ENCODE results near the gene DNTT. TPM values are rescaled to one million over a fixed set of nuclear protein-coding genes. Genes with fewer than 3 reads are reported as not detected.

DNTT gene
- not detected for polyA plus RNA-seq

GRCh38 chr10:96304230-96304629, at the start of gene DNTT:
Gene DNTT, plus strand, starts transcription at chr10:96304434. Its CDS starts 64 bp downstream, at chr10:96304498.
- H3K4me3 ChIP-seq (ENCODE audit: low read depth in 1 of 2, low read length in 2 of 2) = no peak within 1 kb of the TSS
- 83% methylated on average over 8 of the region's 8 CpGs for WGBS, 2 donors
- no peaks in the 10 kb centered on the region for H3K36me3 ChIP-seq (ENCODE audit: control insufficient read depth in 2 of 2, insufficient read depth in 2 of 2, low read length in 1 of 2)
- H3K9me3 ChIP-seq (ENCODE audit: control insufficient read depth in 2 of 2, insufficient read depth in 1 of 2, low read depth in 1 of 2, low read length in 1 of 2) = no peaks in the 10 kb centered on the region
- H3K27ac ChIP-seq (ENCODE audit: low read depth in 2 of 2, low read length in 1 of 2) = no peak within 1 kb of the TSS
- no peaks in the 10 kb centered on the region for H3K27me3 ChIP-seq (ENCODE audit: control insufficient read depth in 1 of 2, insufficient read depth in 2 of 2, low read length in 2 of 2)
- no peaks in the 10 kb centered on the region for H3K4me1 ChIP-seq (ENCODE audit: control insufficient read depth in 2 of 2, insufficient read depth in 2 of 2, low read length in 1 of 2)

DNA sequence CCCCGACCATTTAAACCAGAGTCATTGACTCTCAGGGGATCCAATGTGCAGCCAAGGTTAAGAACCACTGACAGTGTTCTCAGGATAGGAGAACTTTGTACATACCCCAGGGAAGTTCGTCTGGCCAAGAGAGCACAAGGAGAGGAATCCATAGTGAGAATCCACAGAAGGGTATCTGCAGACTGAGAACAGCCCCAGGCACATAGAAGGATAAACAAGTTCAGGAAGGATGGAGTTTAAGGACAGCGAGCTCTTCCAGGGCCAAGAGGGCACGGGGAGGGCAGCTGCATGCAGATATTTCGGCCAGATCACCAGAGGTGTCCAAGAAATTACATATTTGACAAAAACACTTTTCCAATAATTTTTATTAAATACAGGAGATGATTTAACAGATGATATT, 49.3 kb upstream of the DNTT start:
- Histone ChIP-seq H3K4me1 (ENCODE audit: control insufficient read depth in 2 of 2, insufficient read depth in 2 of 2, low read length in 1 of 2) (no peaks in the 10 kb centered on the region), H3K27ac (ENCODE audit: low read depth in 2 of 2, low read length in 1 of 2) (no peak overlapping the region), H3K27me3 (ENCODE audit: control insufficient read depth in 1 of 2, insufficient read depth in 2 of 2, low read length in 2 of 2) (no peaks in the 10 kb centered on the region), H3K9me3 (ENCODE audit: control insufficient read depth in 2 of 2, insufficient read depth in 1 of 2, low read depth in 1 of 2, low read length in 1 of 2) (no peaks in the 10 kb centered on the region), H3K36me3 (ENCODE audit: control insufficient read depth in 2 of 2, insufficient read depth in 2 of 2, low read length in 1 of 2) (peaks cover 0 to 3% of the 10 kb centered on the region in 2 donors), H3K4me3 (ENCODE audit: low read depth in 1 of 2, low read length in 2 of 2) (no peak overlapping the region)
- WGBS, 2 donors = 86 to 88% methylated on average over 5 of the region's 5 CpGs

DNA sequence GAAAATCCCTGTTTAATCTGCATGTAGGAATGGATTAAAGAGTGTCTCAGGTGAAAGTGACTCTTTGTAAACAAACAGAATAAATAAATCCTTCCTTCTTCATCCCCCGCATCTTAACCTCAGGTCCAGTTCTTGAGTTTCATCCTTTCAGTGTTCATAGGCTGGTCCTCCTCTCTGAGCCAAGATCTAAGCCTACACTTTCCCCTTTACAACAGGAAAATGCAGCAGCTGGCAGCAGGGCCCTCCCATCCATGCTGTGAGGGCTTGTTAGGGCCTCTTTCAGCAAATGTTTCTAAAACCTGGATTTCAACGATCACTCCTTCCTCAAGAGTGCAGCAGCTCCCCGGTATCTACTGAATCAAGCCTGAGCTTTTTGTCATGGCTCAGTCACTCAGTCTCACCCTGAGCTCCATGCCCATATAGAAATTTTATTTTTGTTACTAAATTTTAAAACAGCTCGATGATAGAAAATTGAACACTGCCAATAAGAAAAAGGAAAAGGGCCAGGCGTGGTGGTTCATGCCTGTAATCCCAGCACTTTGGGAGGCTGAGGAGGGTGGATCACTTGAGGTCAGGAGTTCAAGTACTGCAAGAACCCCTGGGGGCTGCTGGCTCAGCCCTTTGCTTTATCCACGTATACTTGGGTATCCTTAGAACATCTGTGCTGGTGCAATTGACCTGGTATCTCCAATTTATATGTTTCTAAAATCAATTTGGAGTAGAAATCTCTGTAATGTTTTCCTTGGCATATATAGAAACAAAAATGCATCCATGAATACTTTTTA, 48.5 kb upstream of the DNTT start:
- H3K4me1 ChIP-seq (ENCODE audit: control insufficient read depth in 2 of 2, insufficient read depth in 2 of 2, low read length in 1 of 2) = no peaks in the 10 kb centered on the region
- H3K4me3 ChIP-seq (ENCODE audit: low read depth in 1 of 2, low read length in 2 of 2) = no peak overlapping the region
- no peak overlapping the region for H3K27ac ChIP-seq (ENCODE audit: low read depth in 2 of 2, low read length in 1 of 2)
- H3K9me3 ChIP-seq (ENCODE audit: control insufficient read depth in 2 of 2, insufficient read depth in 1 of 2, low read depth in 1 of 2, low read length in 1 of 2) = no peaks in the 10 kb centered on the region
- 47 to 57% methylated on average over 6 of the region's 6 CpGs for WGBS, 2 donors
- peaks cover 0 to 3% of the 10 kb centered on the region in 2 donors for H3K36me3 ChIP-seq (ENCODE audit: control insufficient read depth in 2 of 2, insufficient read depth in 2 of 2, low read length in 1 of 2)
- H3K27me3 ChIP-seq (ENCODE audit: control insufficient read depth in 1 of 2, insufficient read depth in 2 of 2, low read length in 2 of 2) = no peaks in the 10 kb centered on the region

- peaks cover 0 to 3% of the 10 kb centered on the region in 2 donors for H3K36me3 ChIP-seq (ENCODE audit: control insufficient read depth in 2 of 2, insufficient read depth in 2 of 2, low read length in 1 of 2)
- H3K4me3 ChIP-seq (ENCODE audit: low read depth in 1 of 2, low read length in 2 of 2) = no peak overlapping the region
- H3K4me1 ChIP-seq (ENCODE audit: control insufficient read depth in 2 of 2, insufficient read depth in 2 of 2, low read length in 1 of 2) = no peaks in the 10 kb centered on the region
- H3K27me3 ChIP-seq (ENCODE audit: control insufficient read depth in 1 of 2, insufficient read depth in 2 of 2, low read length in 2 of 2) = no peaks in the 10 kb centered on the region
- H3K9me3 ChIP-seq (ENCODE audit: control insufficient read depth in 2 of 2, insufficient read depth in 1 of 2, low read depth in 1 of 2, low read length in 1 of 2) = peaks cover 0 to 2% of the 10 kb centered on the region in 2 donors
- 46 to 53% methylated on average over 4 of the region's 4 CpGs for WGBS, 2 donors
- H3K27ac ChIP-seq (ENCODE audit: low read depth in 2 of 2, low read length in 1 of 2) = no peak overlapping the region
Observed at GRCh38 chr10:96257944-96258343, 46.3 kb upstream of the DNTT start.

- Histone ChIP-seq H3K4me1 (ENCODE audit: control insufficient read depth in 2 of 2, insufficient read depth in 2 of 2, low read length in 1 of 2) (no peaks in the 10 kb centered on the region), H3K4me3 (ENCODE audit: low read depth in 1 of 2, low read length in 2 of 2) (no peak overlapping the region), H3K9me3 (ENCODE audit: control insufficient read depth in 2 of 2, insufficient read depth in 1 of 2, low read depth in 1 of 2, low read length in 1 of 2) (peaks cover 0 to 2% of the 10 kb centered on the region in 2 donors), H3K27me3 (ENCODE audit: control insufficient read depth in 1 of 2, insufficient read depth in 2 of 2, low read length in 2 of 2) (no peaks in the 10 kb centered on the region), H3K27ac (ENCODE audit: low read depth in 2 of 2, low read length in 1 of 2) (no peak overlapping the region), H3K36me3 (ENCODE audit: control insufficient read depth in 2 of 2, insufficient read depth in 2 of 2, low read length in 1 of 2) (peaks cover 0 to 3% of the 10 kb centered on the region in 2 donors)
- 55 to 69% methylated on average over 6 of the region's 6 CpGs for WGBS, 2 donors
Observed at GRCh38 chr10:96259150-96259549, 45.1 kb upstream of the DNTT start.

GRCh38 chr10:96260014-96260413, 44.2 kb upstream of the DNTT start:
- Histone ChIP-seq H3K27me3 (ENCODE audit: control insufficient read depth in 1 of 2, insufficient read depth in 2 of 2, low read length in 2 of 2) (no peaks in the 10 kb centered on the region), H3K4me3 (ENCODE audit: low read depth in 1 of 2, low read length in 2 of 2) (no peak overlapping the region), H3K4me1 (ENCODE audit: control insufficient read depth in 2 of 2, insufficient read depth in 2 of 2, low read length in 1 of 2) (no peaks in the 10 kb centered on the region), H3K36me3 (ENCODE audit: control insufficient read depth in 2 of 2, insufficient read depth in 2 of 2, low read length in 1 of 2) (peaks cover 0 to under 1% of the 10 kb centered on the region in 2 donors), H3K9me3 (ENCODE audit: control insufficient read depth in 2 of 2, insufficient read depth in 1 of 2, low read depth in 1 of 2, low read length in 1 of 2) (peaks cover 0 to 2% of the 10 kb centered on the region in 2 donors), H3K27ac (ENCODE audit: low read depth in 2 of 2, low read length in 1 of 2) (no peak overlapping the region)
- WGBS, 2 donors = 65 to 69% methylated on average over 3 of the region's 3 CpGs

GRCh38 chr10:96261132-96261531, 43.1 kb upstream of the DNTT start:
- Histone ChIP-seq H3K36me3 (ENCODE audit: control insufficient read depth in 2 of 2, insufficient read depth in 2 of 2, low read length in 1 of 2) (no peaks in the 10 kb centered on the region), H3K27me3 (ENCODE audit: control insufficient read depth in 1 of 2, insufficient read depth in 2 of 2, low read length in 2 of 2) (no peaks in the 10 kb centered on the region), H3K9me3 (ENCODE audit: control insufficient read depth in 2 of 2, insufficient read depth in 1 of 2, low read depth in 1 of 2, low read length in 1 of 2) (peaks cover 0 to 2% of the 10 kb centered on the region in 2 donors), H3K4me1 (ENCODE audit: control insufficient read depth in 2 of 2, insufficient read depth in 2 of 2, low read length in 1 of 2) (no peaks in the 10 kb centered on the region), H3K4me3 (ENCODE audit: low read depth in 1 of 2, low read length in 2 of 2) (no peak overlapping the region), H3K27ac (ENCODE audit: low read depth in 2 of 2, low read length in 1 of 2) (no peak overlapping the region)
- WGBS, 2 donors = 85 to 89% methylated on average over 2 of the region's 2 CpGs

DNA sequence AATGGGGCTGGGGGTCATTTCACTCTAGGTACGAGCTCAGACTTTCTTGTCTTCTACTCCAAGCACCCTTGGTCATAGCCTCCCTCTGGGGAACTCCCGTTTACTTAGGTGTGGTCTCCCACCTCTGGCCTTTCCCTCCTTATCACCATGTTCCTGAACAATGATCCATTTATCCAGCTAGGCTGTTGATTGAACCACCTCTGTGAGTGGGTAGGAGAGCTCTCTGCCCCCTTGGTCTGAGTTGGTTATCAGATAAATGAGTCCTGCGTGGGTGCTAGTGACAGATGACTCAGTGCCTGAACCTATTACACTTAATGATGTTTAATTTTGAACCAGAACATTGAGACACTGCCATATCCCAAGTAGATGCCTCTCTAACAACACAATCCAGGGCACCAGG, 42.3 kb upstream of the DNTT start:
- Histone ChIP-seq H3K27me3 (ENCODE audit: control insufficient read depth in 1 of 2, insufficient read depth in 2 of 2, low read length in 2 of 2) (no peaks in the 10 kb centered on the region), H3K4me3 (ENCODE audit: low read depth in 1 of 2, low read length in 2 of 2) (no peak overlapping the region), H3K4me1 (ENCODE audit: control insufficient read depth in 2 of 2, insufficient read depth in 2 of 2, low read length in 1 of 2) (peaks cover 0 to 6% of the 10 kb centered on the region in 2 donors), H3K27ac (ENCODE audit: low read depth in 2 of 2, low read length in 1 of 2) (no peak overlapping the region), H3K9me3 (ENCODE audit: control insufficient read depth in 2 of 2, insufficient read depth in 1 of 2, low read depth in 1 of 2, low read length in 1 of 2) (peaks cover 0 to 2% of the 10 kb centered on the region in 2 donors), H3K36me3 (ENCODE audit: control insufficient read depth in 2 of 2, insufficient read depth in 2 of 2, low read length in 1 of 2) (peaks cover 0 to 4% of the 10 kb centered on the region in 2 donors)
- 68 to 70% methylated on average over 3 of the region's 3 CpGs for WGBS, 2 donors

DNA sequence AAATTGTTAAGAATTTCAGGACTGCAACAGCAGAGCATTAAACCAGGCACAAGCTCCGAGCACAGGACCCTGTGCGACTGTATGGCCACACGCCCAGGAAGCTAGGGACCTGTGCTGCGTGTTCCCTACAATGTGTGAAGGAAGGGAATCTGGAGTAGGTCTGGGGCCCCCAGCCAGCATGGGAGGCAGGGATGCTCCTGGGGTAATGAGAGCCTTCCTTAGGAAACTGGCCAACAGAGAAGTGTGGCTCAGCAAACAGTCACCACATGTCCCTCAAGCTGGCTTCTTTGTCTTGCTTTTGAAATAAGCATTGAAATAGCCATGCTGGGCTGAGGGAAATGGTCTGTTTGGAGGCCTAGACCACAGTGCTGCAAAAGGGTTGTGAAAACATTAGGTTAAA, 41.1 kb upstream of the DNTT start:
- H3K27me3 ChIP-seq (ENCODE audit: control insufficient read depth in 1 of 2, insufficient read depth in 2 of 2, low read length in 2 of 2) = no peaks in the 10 kb centered on the region
- no peak overlapping the region for H3K27ac ChIP-seq (ENCODE audit: low read depth in 2 of 2, low read length in 1 of 2)
- peaks cover 0 to 6% of the 10 kb centered on the region in 2 donors for H3K4me1 ChIP-seq (ENCODE audit: control insufficient read depth in 2 of 2, insufficient read depth in 2 of 2, low read length in 1 of 2)
- peaks cover 0 to 2% of the 10 kb centered on the region in 2 donors for H3K9me3 ChIP-seq (ENCODE audit: control insufficient read depth in 2 of 2, insufficient read depth in 1 of 2, low read depth in 1 of 2, low read length in 1 of 2)
- no peak overlapping the region for H3K4me3 ChIP-seq (ENCODE audit: low read depth in 1 of 2, low read length in 2 of 2)
- 91 to 93% methylated on average over 4 of the region's 4 CpGs for WGBS, 2 donors
- H3K36me3 ChIP-seq (ENCODE audit: control insufficient read depth in 2 of 2, insufficient read depth in 2 of 2, low read length in 1 of 2) = peaks cover 0 to 4% of the 10 kb centered on the region in 2 donors

DNA sequence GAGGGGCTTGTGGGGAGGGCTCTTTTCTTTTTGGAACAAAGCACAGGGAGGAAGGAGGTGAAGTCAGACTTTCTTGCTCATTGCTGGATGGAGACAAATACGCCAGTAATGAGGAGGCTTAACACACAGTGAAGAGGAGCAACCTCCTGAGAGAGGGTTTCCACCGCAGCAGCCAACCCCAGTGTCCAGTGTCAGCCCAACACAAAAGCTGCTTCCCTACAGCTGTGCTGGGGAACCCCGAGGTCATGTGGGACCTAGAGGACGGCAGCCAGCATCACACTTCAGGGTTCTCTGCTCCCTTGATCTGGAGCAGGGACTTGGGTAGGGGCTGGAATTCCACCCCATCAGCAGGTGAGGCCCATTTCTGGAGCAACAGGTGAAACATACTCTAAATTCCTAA, 40.6 kb upstream of the DNTT start:
- 83% methylated on average over 4 of the region's 4 CpGs for WGBS, 2 donors
- H3K27ac ChIP-seq (ENCODE audit: low read depth in 2 of 2, low read length in 1 of 2) = no peak overlapping the region

More for the DNA sequence above, 40.6 kb upstream of the DNTT start:
- H3K4me3 ChIP-seq (ENCODE audit: low read depth in 1 of 2, low read length in 2 of 2) = no peak overlapping the region
- H3K9me3 ChIP-seq (ENCODE audit: control insufficient read depth in 2 of 2, insufficient read depth in 1 of 2, low read depth in 1 of 2, low read length in 1 of 2) = peaks cover 0 to 2% of the 10 kb centered on the region in 2 donors
- H3K4me1 ChIP-seq (ENCODE audit: control insufficient read depth in 2 of 2, insufficient read depth in 2 of 2, low read length in 1 of 2) = peaks cover 0 to 6% of the 10 kb centered on the region in 2 donors
- peaks cover 0 to 4% of the 10 kb centered on the region in 2 donors for H3K36me3 ChIP-seq (ENCODE audit: control insufficient read depth in 2 of 2, insufficient read depth in 2 of 2, low read length in 1 of 2)
- H3K27me3 ChIP-seq (ENCODE audit: control insufficient read depth in 1 of 2, insufficient read depth in 2 of 2, low read length in 2 of 2) = no peaks in the 10 kb centered on the region
